Duodenal mucosa (tissue), 2 donors: ENCODE measurements around the gene ATAD3B.
"Not testable (repeated sequence)": the region's sequence is repeated elsewhere in the genome, so short reads cannot be mapped to it uniquely, and the experiment has no call there.

Source experiments
- H3K27ac ChIP-seq: one replicate; pipeline ENCODE4 v1.7.0; 2013; ENCODE audit warnings: low read depth, low read length
- H3K27me3 ChIP-seq, 2 donors: one replicate each; pipeline ENCODE4 v1.7.0; 2013; ENCODE audit warnings: low read length in 2 of 2, control low read depth in 1 of 2; ENCODE audit not compliant: insufficient read depth in 2 of 2, control insufficient read depth in 1 of 2
- H3K36me3 ChIP-seq, 2 donors: one replicate each; pipeline ENCODE4 v1.7.0; 2013; ENCODE audit warnings: low read length in 2 of 2, control low read depth in 1 of 2; ENCODE audit not compliant: insufficient read depth in 2 of 2, control insufficient read depth in 1 of 2
- H3K4me1 ChIP-seq, 2 donors: one replicate each; pipeline ENCODE4 v1.7.0; 2013; ENCODE audit warnings: low read length in 2 of 2, control low read depth in 1 of 2; ENCODE audit not compliant: insufficient read depth in 2 of 2, control insufficient read depth in 1 of 2
- H3K4me3 ChIP-seq, 2 donors: one replicate each; pipeline ENCODE4 v1.7.0; 2013; ENCODE audit warnings: low read length in 2 of 2, low read depth in 1 of 2
- H3K9ac ChIP-seq, 2 donors: one replicate each; pipeline ENCODE4 v1.7.0; 2013; ENCODE audit warnings: low read length in 2 of 2, low read depth in 1 of 2
- H3K9me3 ChIP-seq, 2 donors: one replicate each; pipeline ENCODE4 v1.7.0; 2013; ENCODE audit warnings: low read length in 2 of 2, control low read depth in 1 of 2; ENCODE audit not compliant: control insufficient read depth in 1 of 2

ATAD3B gene

DNA sequence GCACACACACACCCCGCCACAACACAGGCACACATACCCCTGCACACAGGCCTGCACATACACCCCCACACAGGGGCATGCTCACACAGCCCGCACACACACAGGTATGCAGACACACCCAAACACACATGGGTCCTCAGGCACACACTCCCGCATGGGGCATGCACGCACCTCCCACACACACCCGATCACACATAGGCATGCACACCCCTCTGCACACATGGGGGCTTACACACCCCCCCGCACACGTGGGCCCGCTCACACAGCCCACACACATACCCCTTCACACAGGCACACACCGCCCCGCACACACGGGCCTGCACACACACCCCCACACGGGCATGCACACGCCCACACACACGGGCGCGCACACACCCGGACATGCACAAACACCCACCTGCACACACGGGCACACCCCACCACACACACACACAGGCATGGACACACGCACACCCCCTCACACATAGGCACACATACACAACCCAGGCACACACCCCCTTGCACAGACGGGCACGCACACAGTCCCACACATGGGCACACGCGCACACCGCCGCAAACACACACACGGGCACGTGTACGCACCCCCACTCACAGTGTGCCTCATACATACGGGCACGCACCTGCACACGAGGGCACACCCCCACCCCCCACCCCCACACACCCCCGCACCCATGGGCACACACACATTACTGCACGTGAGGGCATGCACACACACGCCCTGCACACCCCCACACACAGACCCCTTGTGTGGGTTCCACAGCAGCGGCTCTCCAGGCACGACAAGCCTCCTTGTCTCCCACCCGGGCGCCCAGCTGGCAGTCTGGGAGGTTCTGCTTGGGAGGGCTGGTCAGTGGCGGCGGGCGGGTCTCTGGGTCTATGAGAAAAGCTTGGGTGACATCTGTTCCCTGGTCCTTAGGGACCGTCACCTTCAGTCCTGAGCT, 8.3 kb downstream of the ATAD3B start:
- no peak overlapping the region for H3K4me3 ChIP-seq
- H3K9me3 ChIP-seq, result no peaks in the 10 kb centered on the region
- peaks cover 7 to 54% of the 10 kb centered on the region in 2 donors for H3K36me3 ChIP-seq
- H3K27me3 ChIP-seq, result no peaks in the 10 kb centered on the region
- H3K27ac ChIP-seq, result no peak overlapping the region
- no peak overlapping the region for H3K9ac ChIP-seq
- H3K4me1 ChIP-seq, result no peaks in the 10 kb centered on the region

DNA sequence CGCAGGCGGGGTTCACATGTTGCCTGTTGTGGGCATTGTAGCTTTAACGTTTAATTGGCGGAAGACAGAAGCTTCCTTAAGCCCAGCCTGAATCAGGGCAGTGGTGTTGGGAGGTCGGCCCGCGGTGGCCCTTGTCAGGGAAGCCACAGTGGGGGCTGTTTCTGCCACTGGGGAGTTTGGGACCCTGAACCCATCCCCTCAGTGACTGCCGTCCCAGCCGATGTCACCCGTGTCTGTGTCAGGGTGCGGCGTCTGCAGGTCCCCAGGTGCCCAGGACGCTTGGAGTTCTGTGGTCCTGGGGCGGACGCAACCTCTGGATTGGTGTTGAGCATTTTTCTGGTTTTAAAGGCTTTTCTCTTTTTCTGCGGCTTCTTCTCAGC, 8.9 kb downstream of the ATAD3B start:
- H3K9me3 ChIP-seq, H3K9ac ChIP-seq, H3K27ac ChIP-seq, H3K4me1 ChIP-seq, H3K27me3 ChIP-seq, H3K4me3 ChIP-seq: not testable (repeated sequence)
- H3K36me3 ChIP-seq, result peaks cover 7 to 55% of the 10 kb centered on the region in 2 donors

DNA sequence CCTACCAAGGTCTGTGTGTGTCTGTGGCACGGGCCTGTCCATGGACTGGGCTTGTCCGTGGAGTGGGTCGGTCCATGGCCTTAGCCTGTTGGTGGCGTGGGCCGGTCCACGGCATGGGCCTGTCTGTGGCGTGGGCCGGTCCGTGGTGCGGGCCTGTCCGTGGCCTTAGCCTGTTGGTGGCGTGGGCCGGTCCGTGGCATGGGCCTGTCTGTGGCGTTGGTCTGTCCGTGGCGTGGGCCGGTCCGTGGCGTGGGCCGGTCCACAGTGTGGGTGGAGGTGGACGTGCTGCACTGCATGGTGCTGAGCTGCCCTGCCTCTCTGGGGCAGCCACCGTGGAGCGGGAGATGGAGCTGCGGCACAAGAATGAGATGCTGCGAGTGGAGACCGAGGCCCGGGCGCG, 10.2 kb downstream of the ATAD3B start:
- H3K36me3 ChIP-seq, result peaks cover 7 to 62% of the 10 kb centered on the region in 2 donors
- H3K9me3 ChIP-seq, H3K4me1 ChIP-seq, H3K27ac ChIP-seq, H3K27me3 ChIP-seq, H3K4me3 ChIP-seq, H3K9ac ChIP-seq: not testable (repeated sequence)

DNA sequence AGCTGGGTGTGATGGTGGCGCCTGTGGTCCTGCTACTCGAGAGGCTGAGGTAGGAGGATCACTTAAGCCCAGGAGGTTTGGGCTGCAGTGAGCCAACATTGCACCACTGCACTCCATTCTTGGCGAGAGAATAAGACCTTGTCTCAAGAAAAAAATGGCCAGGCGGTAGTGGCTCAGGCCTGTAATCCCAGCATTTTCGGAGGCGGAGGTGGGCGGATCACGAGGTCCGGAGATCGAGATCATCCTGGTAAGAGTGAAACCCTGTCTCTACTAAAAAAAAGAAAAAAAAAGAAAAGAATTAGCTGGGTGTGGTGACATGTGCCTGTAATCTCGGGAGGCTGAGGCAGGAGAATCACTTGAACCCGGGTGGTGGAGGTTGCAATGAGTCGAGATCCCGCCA, 11.3 kb downstream of the ATAD3B start:
- Histone ChIP-seq H3K9me3 (no peaks in the 10 kb centered on the region), H3K9ac (no peak overlapping the region), H3K4me3 (no peak overlapping the region), H3K36me3 (peaks cover 7 to 59% of the 10 kb centered on the region in 2 donors), H3K27ac (no peak overlapping the region), H3K4me1 (no peaks in the 10 kb centered on the region), H3K27me3 (no peaks in the 10 kb centered on the region)

DNA sequence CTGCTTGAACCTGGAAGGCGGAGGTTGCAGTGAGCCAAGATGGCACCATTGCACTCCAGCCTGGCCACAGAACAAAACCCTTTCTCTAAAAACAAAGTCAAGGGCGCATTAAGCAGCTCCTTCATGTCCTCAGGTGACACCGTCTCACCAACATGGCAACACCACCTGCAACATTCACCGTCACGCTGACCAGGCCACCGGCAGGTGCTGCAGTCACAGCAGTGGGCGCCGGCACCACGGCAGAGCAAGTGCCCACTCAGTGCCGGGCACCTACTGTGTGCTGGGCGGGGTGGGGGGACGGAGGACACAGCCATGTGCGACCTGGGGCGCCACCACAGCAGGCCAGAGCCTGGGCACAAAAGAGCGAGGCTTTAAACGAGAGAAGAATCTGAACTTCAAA, 12.1 kb downstream of the ATAD3B start:
- Histone ChIP-seq H3K4me1 (no peaks in the 10 kb centered on the region), H3K27me3 (no peaks in the 10 kb centered on the region), H3K36me3 (peaks cover 7 to 57% of the 10 kb centered on the region in 2 donors), H3K9ac (no peak overlapping the region), H3K9me3 (no peaks in the 10 kb centered on the region), H3K4me3 (no peak overlapping the region), H3K27ac (no peak overlapping the region)

DNA sequence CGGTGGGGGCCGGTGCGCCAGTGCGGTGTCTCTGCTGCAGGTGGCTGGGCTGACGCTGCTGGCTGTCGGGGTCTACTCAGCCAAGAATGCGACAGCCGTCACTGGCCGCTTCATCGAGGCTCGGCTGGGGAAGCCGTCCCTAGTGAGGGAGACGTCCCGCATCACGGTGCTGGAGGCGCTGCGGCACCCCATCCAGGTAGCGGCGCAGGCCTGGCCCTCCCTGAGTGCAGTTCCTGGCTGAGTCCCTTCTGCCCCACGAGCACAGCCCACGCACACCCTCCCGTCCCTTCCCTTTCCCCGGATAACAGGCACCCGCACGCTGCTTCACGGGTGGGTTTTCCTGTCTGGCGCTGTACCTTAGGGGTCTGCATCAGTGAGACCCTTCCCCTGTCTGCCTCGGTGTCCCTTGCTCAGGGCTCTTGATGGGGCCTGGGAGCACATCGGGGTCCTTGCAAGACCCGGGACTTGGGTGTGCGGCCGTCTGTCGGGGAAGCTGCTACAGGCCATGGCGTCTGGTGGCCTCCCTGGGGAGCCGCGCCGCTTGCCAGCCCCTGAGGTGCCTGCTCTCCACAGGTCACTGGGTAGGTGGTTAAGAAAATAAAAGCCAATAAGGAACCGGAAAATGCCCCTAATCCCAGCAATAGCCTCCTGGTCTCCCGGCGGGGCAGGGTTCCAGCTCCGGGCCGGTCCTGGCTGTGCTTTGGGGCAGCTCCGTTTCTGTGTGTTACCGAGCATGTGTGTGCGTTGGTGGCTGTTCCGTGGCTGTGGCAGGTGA, 13.6 kb downstream of the ATAD3B start:
- not testable (repeated sequence) for H3K9ac ChIP-seq, H3K9me3 ChIP-seq, H3K27ac ChIP-seq, H3K27me3 ChIP-seq, H3K4me1 ChIP-seq, H3K4me3 ChIP-seq
- peaks cover 0 to 57% of the 10 kb centered on the region in 2 donors for H3K36me3 ChIP-seq

DNA sequence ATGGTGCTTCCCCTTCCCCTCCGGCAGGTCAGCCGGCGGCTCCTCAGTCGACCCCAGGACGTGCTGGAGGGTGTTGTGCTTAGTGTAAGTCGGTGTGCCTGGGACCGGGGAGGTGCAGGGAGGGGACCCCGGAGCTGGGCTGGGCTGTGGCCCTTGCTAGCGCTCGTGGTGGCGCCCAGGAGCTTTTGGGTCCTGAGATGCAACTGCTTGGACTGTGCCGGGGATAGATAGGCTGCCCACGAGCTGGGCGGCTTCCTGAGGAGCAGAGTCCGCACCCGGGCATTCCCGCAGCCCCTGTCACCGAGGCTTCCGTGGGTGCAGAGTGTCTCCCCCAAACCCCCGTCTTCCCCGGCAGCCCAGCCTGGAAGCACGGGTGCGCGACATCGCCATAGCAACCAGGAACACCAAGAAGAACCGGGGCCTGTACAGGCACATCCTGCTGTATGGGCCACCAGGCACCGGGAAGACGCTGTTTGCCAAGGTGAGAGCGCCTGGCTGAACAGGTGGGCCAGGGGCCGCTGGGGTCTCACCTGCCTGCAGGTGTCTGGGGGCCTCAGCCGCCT, 14.3 kb downstream of the ATAD3B start:
- H3K9ac ChIP-seq, result not testable (repeated sequence)

DNA sequence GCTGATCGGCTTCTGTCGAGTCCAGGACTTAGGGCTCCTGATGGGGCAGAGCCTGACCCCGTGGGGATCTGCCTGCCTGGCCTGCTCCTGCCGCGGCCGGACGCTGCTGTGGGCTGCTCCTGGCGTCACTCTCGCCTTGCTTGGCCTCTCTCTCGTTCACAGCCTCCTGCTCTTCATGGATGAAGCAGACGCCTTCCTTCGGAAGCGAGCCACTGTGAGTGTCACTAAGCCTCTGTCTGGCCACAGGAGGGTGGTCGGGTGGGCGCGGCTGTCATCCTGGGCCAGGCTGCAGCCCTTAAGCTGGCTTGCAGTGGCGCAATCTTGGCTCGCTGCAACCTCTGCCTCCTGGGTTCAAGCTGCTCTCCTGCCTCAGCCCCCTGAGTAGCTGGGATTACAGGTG, 16.1 kb downstream of the ATAD3B start:
- H3K36me3 ChIP-seq, result peaks cover 5 to 63% of the 10 kb centered on the region in 2 donors
- H3K9ac ChIP-seq, result no peak overlapping the region
- H3K4me1 ChIP-seq, result no peaks in the 10 kb centered on the region
- H3K27ac ChIP-seq, result no peak overlapping the region
- no peaks in the 10 kb centered on the region for H3K9me3 ChIP-seq
- H3K4me3 ChIP-seq, result no peak overlapping the region
- no peaks in the 10 kb centered on the region for H3K27me3 ChIP-seq

More for the DNA sequence above, 14.3 kb downstream of the ATAD3B start:
- H3K27ac ChIP-seq, H3K9me3 ChIP-seq, H3K4me1 ChIP-seq, H3K4me3 ChIP-seq, H3K27me3 ChIP-seq: not testable (repeated sequence)
- H3K36me3 ChIP-seq, result peaks cover 0 to 61% of the 10 kb centered on the region in 2 donors

DNA sequence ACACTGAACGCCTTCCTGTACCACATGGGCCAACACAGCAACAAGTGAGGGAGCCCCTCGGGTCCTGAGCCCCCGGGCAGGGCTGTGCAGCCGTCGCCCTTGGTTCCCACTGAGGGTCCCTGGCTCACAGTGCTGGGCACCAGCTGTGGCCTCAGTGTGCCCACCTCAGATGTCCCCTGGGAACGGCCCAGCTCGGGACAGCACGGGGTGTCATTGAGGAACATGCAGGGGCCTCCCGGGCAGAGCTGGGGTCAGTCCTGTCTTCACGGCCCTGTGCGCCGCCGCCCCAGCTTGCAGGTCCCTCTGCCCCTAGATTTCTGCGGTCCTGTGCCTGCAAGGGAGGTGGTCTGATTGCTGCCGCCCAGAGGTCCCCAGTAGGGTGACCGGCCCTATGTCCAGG, 17.7 kb downstream of the ATAD3B start:
- Histone ChIP-seq H3K4me1 (no peaks in the 10 kb centered on the region), H3K9me3 (peaks cover 0 to 3% of the 10 kb centered on the region in 2 donors), H3K9ac (no peak overlapping the region), H3K27me3 (no peaks in the 10 kb centered on the region), H3K36me3 (peaks cover 9 to 48% of the 10 kb centered on the region in 2 donors), H3K27ac (no peak overlapping the region), H3K4me3 (no peak overlapping the region)

DNA sequence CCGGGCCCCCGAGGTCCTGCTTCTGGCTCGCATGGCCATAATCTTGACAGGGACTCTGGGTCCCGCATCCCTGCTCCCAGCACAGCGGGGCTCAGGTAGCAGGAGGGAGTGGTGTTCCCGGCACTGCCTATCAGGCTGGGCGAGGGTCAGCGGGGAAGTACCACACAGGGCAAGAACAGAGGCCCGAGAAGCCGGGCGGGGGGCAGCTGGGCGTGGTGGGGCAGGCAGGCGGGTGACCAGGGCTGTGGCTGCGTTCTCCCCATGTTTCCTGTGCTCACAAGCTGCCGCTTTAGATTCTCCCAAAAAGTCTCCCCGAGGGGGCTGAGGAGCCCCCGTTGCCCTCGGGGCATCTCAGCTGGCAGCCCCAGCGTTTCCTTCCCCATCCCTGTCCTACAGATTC, 18.3 kb downstream of the ATAD3B start:
- H3K4me1 ChIP-seq, result no peaks in the 10 kb centered on the region
- no peak overlapping the region for H3K9ac ChIP-seq
- no peak overlapping the region for H3K4me3 ChIP-seq
- H3K27ac ChIP-seq, result no peak overlapping the region
- H3K9me3 ChIP-seq, result peaks cover 0 to 3% of the 10 kb centered on the region in 2 donors
- H3K27me3 ChIP-seq, result no peaks in the 10 kb centered on the region
- peaks cover 9 to 50% of the 10 kb centered on the region in 2 donors for H3K36me3 ChIP-seq
